Measurements from ENCODE around the gene GTF2A1L.
"Not testable (repeated sequence)": the region's sequence is repeated elsewhere in the genome, so short reads cannot be mapped to it uniquely, and the experiment has no call there.

DNA sequence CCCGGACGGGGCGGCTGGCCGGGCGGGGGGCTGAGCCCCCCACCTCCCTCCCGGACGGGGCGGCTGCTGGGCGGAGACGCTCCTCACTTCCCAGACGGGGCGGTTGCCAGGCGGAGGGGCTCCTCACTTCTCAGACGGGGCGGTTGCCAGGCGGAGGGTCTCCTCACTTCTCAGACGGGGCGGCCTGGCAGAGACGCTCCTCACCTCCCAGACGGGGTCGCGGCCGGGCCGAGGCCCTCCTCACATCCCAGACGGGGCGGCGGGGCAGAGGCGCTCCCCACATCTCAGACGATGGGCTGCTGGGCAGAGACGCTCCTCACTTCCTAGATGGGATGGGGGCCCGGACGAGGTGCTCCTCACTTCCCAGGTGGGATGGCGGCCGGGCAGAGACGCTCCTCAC lies 3.1 kb upstream of the GTF2A1L start:
- TF ChIP-seq, protein P1, sequence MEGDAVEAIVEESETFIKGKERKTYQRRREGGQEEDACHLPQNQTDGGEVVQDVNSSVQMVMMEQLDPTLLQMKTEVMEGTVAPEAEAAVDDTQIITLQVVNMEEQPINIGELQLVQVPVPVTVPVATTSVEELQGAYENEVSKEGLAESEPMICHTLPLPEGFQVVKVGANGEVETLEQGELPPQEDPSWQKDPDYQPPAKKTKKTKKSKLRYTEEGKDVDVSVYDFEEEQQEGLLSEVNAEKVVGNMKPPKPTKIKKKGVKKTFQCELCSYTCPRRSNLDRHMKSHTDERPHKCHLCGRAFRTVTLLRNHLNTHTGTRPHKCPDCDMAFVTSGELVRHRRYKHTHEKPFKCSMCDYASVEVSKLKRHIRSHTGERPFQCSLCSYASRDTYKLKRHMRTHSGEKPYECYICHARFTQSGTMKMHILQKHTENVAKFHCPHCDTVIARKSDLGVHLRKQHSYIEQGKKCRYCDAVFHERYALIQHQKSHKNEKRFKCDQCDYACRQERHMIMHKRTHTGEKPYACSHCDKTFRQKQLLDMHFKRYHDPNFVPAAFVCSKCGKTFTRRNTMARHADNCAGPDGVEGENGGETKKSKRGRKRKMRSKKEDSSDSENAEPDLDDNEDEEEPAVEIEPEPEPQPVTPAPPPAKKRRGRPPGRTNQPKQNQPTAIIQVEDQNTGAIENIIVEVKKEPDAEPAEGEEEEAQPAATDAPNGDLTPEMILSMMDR (conservative IDR thresholded peaks at IDR 0.05; ENCODE audit: low read depth, low read length): not testable (repeated sequence)
- not testable (repeated sequence) for TF ChIP-seq EZH2 (IDR thresholded peaks at IDR 0.05; ENCODE audit: borderline replicate concordance, low read depth, low read length, poor library complexity, severe bottlenecking)

All from A673 (cell line).